HuH-7 (cell line): ENCODE data around the gene NTF4.
A peak's percentile ranks its signal among the peaks of the same experiment; 100 is the strongest.
"Not testable (repeated sequence)": the region's sequence is repeated elsewhere in the genome, so short reads cannot be mapped to it uniquely, and the experiment has no call there.

Source experiments
- DNase-seq: peaks from one replicate; pipeline ENCODE4 v3.0.0; 2011; ENCODE audit warnings: low spot score

The NTF4 gene

GRCh38 chr19:49056902-49057596 is 7.6 kb downstream of the NTF4 start:
- not testable (repeated sequence) for DNase-seq

- peak; percentile 95 for DNase-seq
These were observed 8.3 kb downstream of the NTF4 start for GRCh38 chr19:49056101-49056901.

- DNase-seq, result not testable (repeated sequence)
These were observed 14.1 kb downstream of the NTF4 start for GRCh38 chr19:49050376-49051033.

- not testable (repeated sequence) for DNase-seq
These were observed 14.8 kb downstream of the NTF4 start for GRCh38 chr19:49049834-49050233.

- not testable (repeated sequence) for DNase-seq
These were observed 15.6 kb downstream of the NTF4 start, which contains the start of gene CGB8 for GRCh38 chr19:49049011-49049410. TSS of gene CGB8 (minus strand) at chr19:49049111. CDS start at chr19:49048739, 372 bp downstream.

- not testable (repeated sequence) for DNase-seq
These were observed 21.1 kb downstream of the NTF4 start, which contains the start of gene CGB5 for GRCh38 chr19:49043548-49043947. TSS of gene CGB5 (plus strand) at chr19:49043848. CDS start at chr19:49044210, 362 bp downstream.

GRCh38 chr19:49042666-49043065 is 22.0 kb downstream of the NTF4 start:
- not testable (repeated sequence) for DNase-seq

- DNase-seq, result no peak
These were observed 22.4 kb downstream of the NTF4 start for GRCh38 chr19:49042177-49042576.

GRCh38 chr19:49039736-49040135 is 24.9 kb downstream of the NTF4 start:
- DNase-seq, result not testable (repeated sequence)

GRCh38 chr19:49038557-49039276 is 25.9 kb downstream of the NTF4 start:
- not testable (repeated sequence) for DNase-seq

GRCh38 chr19:49038111-49038510 is 26.5 kb downstream of the NTF4 start:
- DNase-seq, result not testable (repeated sequence)

GRCh38 chr19:49036815-49037214 is 27.8 kb downstream of the NTF4 start, which contains the start of gene CGB1:
TSS of gene CGB1 (minus strand) at chr19:49036895. CDS start at chr19:49036711, 184 bp downstream.
- DNase-seq, result peak; percentile 81

- DNase-seq, result peak; percentile 64
These were observed 32.8 kb downstream of the NTF4 start, which contains the start of gene CGB2 for GRCh38 chr19:49031642-49032301. TSS of gene CGB2 (plus strand) at chr19:49031890. CDS start at chr19:49032096, 206 bp downstream.

- not testable (repeated sequence) for DNase-seq
These were observed 34.3 kb downstream of the NTF4 start for GRCh38 chr19:49030323-49030722.

- not testable (repeated sequence) for DNase-seq
These were observed 34.9 kb downstream of the NTF4 start for GRCh38 chr19:49029749-49030148.

GRCh38 chr19:49028686-49029085 is 35.9 kb downstream of the NTF4 start:
- not testable (repeated sequence) for DNase-seq

GRCh38 chr19:49025599-49025998 is 39.0 kb downstream of the NTF4 start:
- not testable (repeated sequence) for DNase-seq

- DNase-seq, result not testable (repeated sequence)
These were observed 39.5 kb downstream of the NTF4 start for GRCh38 chr19:49025088-49025487.

- DNase-seq, result not testable (repeated sequence)
These were observed 40.4 kb downstream of the NTF4 start, which contains the start of gene CGB3 for GRCh38 chr19:49024233-49024632. TSS of gene CGB3 (minus strand) at chr19:49024333. CDS start at chr19:49023971, 362 bp downstream.

- DNase-seq, result no peak
These were observed 42.5 kb downstream of the NTF4 start for GRCh38 chr19:49022116-49022515.
